GM23338 (cell line): ENCODE measurements around the gene GNAS. TPM values are rescaled to one million over a fixed set of nuclear protein-coding genes. Genes with fewer than 3 reads are reported as not detected.

Experiments
- ATAC-seq: fragments of 200-7000 bp; cut with Tn5 transposase; 3 replicates; pipeline ENCODE4 v1.9.1; 2020
- DNase-seq: peaks from one replicate; pipeline ENCODE4 v3.0.0-alpha.2; 2015; ENCODE audit warnings: low spot score
- H2AFZ ChIP-seq: fragments of 200-600 bp; sonication (generic); 2 replicates; pipeline ENCODE4 v1.8.0; 2016; ENCODE audit warnings: antibody characterized with exemption, mild to moderate bottlenecking, moderate library complexity
- H3F3A ChIP-seq: fragments of 200-600 bp; sonication (generic); replicated peaks from 2 replicates; pipeline ENCODE4 v1.8.0; 2017; ENCODE audit warnings: antibody characterized with exemption, mixed run types, low read depth
- H3K27ac ChIP-seq: fragments of 200-600 bp; sonication (generic); 2 replicates; pipeline ENCODE4 v1.6.1; 2016; ENCODE audit warnings: low read depth
- H3K27me3 ChIP-seq: fragments of 200-600 bp; sonication (generic); 2 replicates; pipeline ENCODE4 v1.8.0; 2016; ENCODE audit warnings: mild to moderate bottlenecking, mixed run types, moderate library complexity; ENCODE audit not compliant: insufficient read depth
- H3K36me3 ChIP-seq: fragments of 200-600 bp; sonication (generic); 2 replicates; pipeline ENCODE4 v1.8.0; 2016; ENCODE audit warnings: mild to moderate bottlenecking; ENCODE audit not compliant: insufficient read depth
- H3K4me1 ChIP-seq: fragments of 200-600 bp; sonication (generic); 2 replicates; pipeline ENCODE4 v1.8.0; 2016; ENCODE audit warnings: mild to moderate bottlenecking, moderate library complexity; ENCODE audit not compliant: insufficient read depth
- H3K4me2 ChIP-seq: fragments of 200-600 bp; sonication (generic); 2 replicates; pipeline ENCODE4 v1.7.1; 2017; ENCODE audit warnings: mixed run types
- H3K4me3 ChIP-seq: fragments of 200-600 bp; sonication (generic); 2 replicates; pipeline ENCODE4 v1.6.1; 2016; ENCODE audit warnings: mixed run types
- H3K79me2 ChIP-seq: fragments of 200-600 bp; sonication (generic); replicated peaks from 2 replicates; pipeline ENCODE4 v1.8.0; 2017; ENCODE audit warnings: mild to moderate bottlenecking; ENCODE audit not compliant: insufficient read depth
- H3K9me2 ChIP-seq: fragments of 200-600 bp; sonication (generic); 2 replicates; pipeline ENCODE4 v1.8.0; 2017; ENCODE audit not compliant: insufficient read depth
- H4K20me1 ChIP-seq: fragments of 200-600 bp; sonication (generic); replicated peaks from 2 replicates; pipeline ENCODE4 v1.8.0; 2017; ENCODE audit warnings: mild to moderate bottlenecking; ENCODE audit not compliant: insufficient read depth
- H3K27ac Mint-ChIP-seq: 2 replicates; pipeline ENCODE4 v1.8.0; 2020; ENCODE audit warnings: inconsistent platforms, mild to moderate bottlenecking, moderate library complexity, mixed read lengths
- H3K27me3 Mint-ChIP-seq: 3 replicates; pipeline ENCODE4 v1.8.0; 2022; ENCODE audit warnings: low read depth, mild to moderate bottlenecking, moderate library complexity, mixed read lengths, inconsistent platforms; ENCODE audit not compliant: insufficient read depth, poor library complexity
- H3K36me3 Mint-ChIP-seq: 3 replicates; pipeline ENCODE4 v1.8.0; 2021; ENCODE audit warnings: low read depth, mild to moderate bottlenecking, inconsistent platforms, moderate library complexity, mixed read lengths
- H3K4me1 Mint-ChIP-seq: 3 replicates; pipeline ENCODE4 v1.8.0; 2020; ENCODE audit warnings: mild to moderate bottlenecking, inconsistent platforms, mixed read lengths
- H3K4me3 Mint-ChIP-seq: 3 replicates; pipeline ENCODE4 v1.8.0; 2021; ENCODE audit warnings: moderate library complexity, mild to moderate bottlenecking, inconsistent platforms, mixed read lengths
- H3K9me3 Mint-ChIP-seq: 3 replicates; pipeline ENCODE4 v1.8.0; 2020; ENCODE audit warnings: moderate library complexity, mild to moderate bottlenecking, inconsistent platforms, mixed read lengths
- CREB1 ChIP-seq: fragments of 250-450 bp; sonication (Bioruptor Pico); IDR thresholded peaks from 2 replicates; pipeline ENCODE4 v1.5.0; 2020; ENCODE audit warnings: low read depth, mild to moderate bottlenecking, moderate library complexity
- EZH2phosphoT487 ChIP-seq: fragments of 200-600 bp; sonication (generic); IDR thresholded peaks from one replicate; pipeline ENCODE4 v1.8.1; 2018; ENCODE audit warnings: antibody characterized with exemption; ENCODE audit not compliant: unreplicated experiment
- POLR2AphosphoS5 ChIP-seq: IDR thresholded peaks from 2 replicates; pipeline ENCODE4 v1.6.1; 2016; ENCODE audit warnings: antibody characterized with exemption, low read depth
- STAT1 ChIP-seq: IDR thresholded peaks from one replicate; pipeline ENCODE4 v1.6.1; 2016; ENCODE audit warnings: antibody characterized with exemption; ENCODE audit not compliant: unreplicated experiment
- ZNF114 ChIP-seq: fragments of 250-450 bp; sonication (Bioruptor Pico); IDR thresholded peaks from 2 replicates; pipeline ENCODE4 v1.5.0; 2020; ENCODE audit warnings: mild to moderate bottlenecking, moderate library complexity
- ZNF331 ChIP-seq: fragments of 250-450 bp; sonication (Bioruptor Pico); IDR thresholded peaks from 2 replicates; pipeline ENCODE4 v1.5.0; 2020; ENCODE audit warnings: low read depth, mild to moderate bottlenecking, moderate library complexity
- polyA plus RNA-seq: library from polyadenylated mRNA; unstranded; fragments of >200 nt; fragmentation: Nextera tagmentation; extraction: Ambion mirVana; gene quantifications from 2 replicates; pipeline ENCODE4 v1.2.1, GENCODE V29; 2016
- total RNA-seq: library from RNA; depleted of rRNA; stranded (reverse); fragments of >200 nt; shearing (Covaris generic); gene quantifications from 2 replicates; pipeline ENCODE4 v1.2.3, GENCODE V29; 2014
- TF ChIP-seq, protein P1 (sequence below): IDR thresholded peaks from 2 replicates; pipeline ENCODE4 v1.6.1; 2016; ENCODE audit warnings: antibody characterized with exemption
- TF ChIP-seq, protein P2 (sequence below): fragments of 250-450 bp; sonication (Bioruptor Pico); IDR thresholded peaks from 2 replicates; pipeline ENCODE4 v1.5.0; 2020; ENCODE audit warnings: mild to moderate bottlenecking, moderate library complexity

Gene GNAS
- total and polyA plus RNA-seq, 2 experiments from 2014 or later, result 917 to 1,042 TPM

DNA sequence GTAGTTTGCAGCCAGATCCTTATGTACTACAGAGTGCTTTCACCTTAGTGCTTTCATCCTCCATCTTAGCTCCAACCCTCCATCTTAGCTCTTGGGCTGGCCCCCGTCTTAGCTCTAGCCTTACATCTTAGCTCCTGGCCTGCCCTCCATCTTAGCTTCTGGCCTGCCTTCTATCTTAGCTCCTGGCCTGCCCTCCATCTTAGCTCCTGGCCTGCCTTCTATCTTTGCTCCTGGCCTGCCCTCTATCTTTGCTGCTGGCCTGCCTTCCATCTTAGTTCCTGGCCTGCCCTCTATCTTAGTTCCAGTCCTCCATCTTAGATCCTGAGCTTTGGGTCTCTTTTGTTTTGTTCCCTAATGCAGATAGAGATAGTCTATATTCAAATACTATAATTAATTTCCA lies 22.0 kb downstream of the GNAS start:
- Histone ChIP-seq H3K9me2 (no peaks in the 10 kb centered on the region), H3K27ac (no peak overlapping the region; the same call in 1 of the 2 replicates), H4K20me1 (no peaks in the 10 kb centered on the region), H3K4me2 (no peak overlapping the region), H3K27me3 (no peaks in the 10 kb centered on the region), H3K79me2 (no peaks in the 10 kb centered on the region; the same call in 1 of the 2 replicates), H2AFZ (no peak overlapping the region), H3K36me3 (no peaks in the 10 kb centered on the region), H3K4me3 (no peak overlapping the region), H3K4me1 (peaks cover 48% of the 10 kb centered on the region), H3F3A (peaks cover 5% of the 10 kb centered on the region; the same call in 1 of the 2 replicates)
- TF ChIP-seq, protein P1, sequence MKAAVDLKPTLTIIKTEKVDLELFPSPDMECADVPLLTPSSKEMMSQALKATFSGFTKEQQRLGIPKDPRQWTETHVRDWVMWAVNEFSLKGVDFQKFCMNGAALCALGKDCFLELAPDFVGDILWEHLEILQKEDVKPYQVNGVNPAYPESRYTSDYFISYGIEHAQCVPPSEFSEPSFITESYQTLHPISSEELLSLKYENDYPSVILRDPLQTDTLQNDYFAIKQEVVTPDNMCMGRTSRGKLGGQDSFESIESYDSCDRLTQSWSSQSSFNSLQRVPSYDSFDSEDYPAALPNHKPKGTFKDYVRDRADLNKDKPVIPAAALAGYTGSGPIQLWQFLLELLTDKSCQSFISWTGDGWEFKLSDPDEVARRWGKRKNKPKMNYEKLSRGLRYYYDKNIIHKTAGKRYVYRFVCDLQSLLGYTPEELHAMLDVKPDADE, result no peak
- TF ChIP-seq ZNF331 (CRISPR knock-in tag) (no peak), POLR2AphosphoS5 (no peak), STAT1 (no peak), EZH2phosphoT487 (no peak), ZNF114 (CRISPR knock-in tag) (no peak), CREB1 (no peak)
- TF ChIP-seq, protein P2, sequence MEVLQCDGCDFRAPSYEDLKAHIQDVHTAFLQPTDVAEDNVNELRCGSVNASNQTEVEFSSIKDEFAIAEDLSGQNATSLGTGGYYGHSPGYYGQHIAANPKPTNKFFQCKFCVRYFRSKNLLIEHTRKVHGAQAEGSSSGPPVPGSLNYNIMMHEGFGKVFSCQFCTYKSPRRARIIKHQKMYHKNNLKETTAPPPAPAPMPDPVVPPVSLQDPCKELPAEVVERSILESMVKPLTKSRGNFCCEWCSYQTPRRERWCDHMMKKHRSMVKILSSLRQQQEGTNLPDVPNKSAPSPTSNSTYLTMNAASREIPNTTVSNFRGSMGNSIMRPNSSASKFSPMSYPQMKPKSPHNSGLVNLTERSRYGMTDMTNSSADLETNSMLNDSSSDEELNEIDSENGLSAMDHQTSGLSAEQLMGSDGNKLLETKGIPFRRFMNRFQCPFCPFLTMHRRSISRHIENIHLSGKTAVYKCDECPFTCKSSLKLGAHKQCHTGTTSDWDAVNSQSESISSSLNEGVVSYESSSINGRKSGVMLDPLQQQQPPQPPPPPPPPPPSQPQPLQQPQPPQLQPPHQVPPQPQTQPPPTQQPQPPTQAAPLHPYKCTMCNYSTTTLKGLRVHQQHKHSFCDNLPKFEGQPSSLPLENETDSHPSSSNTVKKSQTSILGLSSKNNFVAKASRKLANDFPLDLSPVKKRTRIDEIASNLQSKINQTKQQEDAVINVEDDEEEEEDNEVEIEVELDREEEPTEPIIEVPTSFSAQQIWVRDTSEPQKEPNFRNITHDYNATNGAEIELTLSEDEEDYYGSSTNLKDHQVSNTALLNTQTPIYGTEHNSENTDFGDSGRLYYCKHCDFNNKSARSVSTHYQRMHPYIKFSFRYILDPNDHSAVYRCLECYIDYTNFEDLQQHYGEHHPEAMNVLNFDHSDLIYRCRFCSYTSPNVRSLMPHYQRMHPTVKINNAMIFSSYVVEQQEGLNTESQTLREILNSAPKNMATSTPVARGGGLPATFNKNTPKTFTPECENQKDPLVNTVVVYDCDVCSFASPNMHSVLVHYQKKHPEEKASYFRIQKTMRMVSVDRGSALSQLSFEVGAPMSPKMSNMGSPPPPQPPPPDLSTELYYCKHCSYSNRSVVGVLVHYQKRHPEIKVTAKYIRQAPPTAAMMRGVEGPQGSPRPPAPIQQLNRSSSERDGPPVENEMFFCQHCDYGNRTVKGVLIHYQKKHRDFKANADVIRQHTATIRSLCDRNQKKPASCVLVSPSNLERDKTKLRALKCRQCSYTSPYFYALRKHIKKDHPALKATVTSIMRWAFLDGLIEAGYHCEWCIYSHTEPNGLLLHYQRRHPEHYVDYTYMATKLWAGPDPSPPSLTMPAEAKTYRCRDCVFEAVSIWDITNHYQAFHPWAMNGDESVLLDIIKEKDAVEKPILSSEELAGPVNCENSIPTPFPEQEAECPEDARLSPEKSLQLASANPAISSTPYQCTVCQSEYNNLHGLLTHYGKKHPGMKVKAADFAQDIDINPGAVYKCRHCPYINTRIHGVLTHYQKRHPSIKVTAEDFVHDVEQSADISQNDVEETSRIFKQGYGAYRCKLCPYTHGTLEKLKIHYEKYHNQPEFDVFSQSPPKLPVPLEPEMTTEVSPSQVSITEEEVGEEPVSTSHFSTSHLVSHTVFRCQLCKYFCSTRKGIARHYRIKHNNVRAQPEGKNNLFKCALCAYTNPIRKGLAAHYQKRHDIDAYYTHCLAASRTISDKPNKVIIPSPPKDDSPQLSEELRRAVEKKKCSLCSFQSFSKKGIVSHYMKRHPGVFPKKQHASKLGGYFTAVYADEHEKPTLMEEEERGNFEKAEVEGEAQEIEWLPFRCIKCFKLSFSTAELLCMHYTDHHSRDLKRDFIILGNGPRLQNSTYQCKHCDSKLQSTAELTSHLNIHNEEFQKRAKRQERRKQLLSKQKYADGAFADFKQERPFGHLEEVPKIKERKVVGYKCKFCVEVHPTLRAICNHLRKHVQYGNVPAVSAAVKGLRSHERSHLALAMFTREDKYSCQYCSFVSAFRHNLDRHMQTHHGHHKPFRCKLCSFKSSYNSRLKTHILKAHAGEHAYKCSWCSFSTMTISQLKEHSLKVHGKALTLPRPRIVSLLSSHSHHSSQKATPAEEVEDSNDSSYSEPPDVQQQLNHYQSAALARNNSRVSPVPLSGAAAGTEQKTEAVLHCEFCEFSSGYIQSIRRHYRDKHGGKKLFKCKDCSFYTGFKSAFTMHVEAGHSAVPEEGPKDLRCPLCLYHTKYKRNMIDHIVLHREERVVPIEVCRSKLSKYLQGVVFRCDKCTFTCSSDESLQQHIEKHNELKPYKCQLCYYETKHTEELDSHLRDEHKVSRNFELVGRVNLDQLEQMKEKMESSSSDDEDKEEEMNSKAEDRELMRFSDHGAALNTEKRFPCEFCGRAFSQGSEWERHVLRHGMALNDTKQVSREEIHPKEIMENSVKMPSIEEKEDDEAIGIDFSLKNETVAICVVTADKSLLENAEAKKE (CRISPR knock-in tag), result no peak
- no peaks in the 10 kb centered on the region for H3K9me3 Mint-ChIP-seq
- DNase-seq (no peak), ATAC-seq (no peak)
- H3K27ac Mint-ChIP-seq, result no peak overlapping the region
- H3K36me3 Mint-ChIP-seq, result peaks cover 32% of the 10 kb centered on the region
- peaks cover 5% of the 10 kb centered on the region for H3K27me3 Mint-ChIP-seq
- no peak overlapping the region; the same call in 2 of the 3 replicates for H3K4me3 Mint-ChIP-seq
- peaks cover 60% of the 10 kb centered on the region for H3K4me1 Mint-ChIP-seq
